ENCODE results near the gene FOXP1. TPM values are rescaled to one million over a fixed set of nuclear protein-coding genes. Genes with fewer than 3 reads are reported as not detected.
"Not testable (repeated sequence)": the region's sequence is repeated elsewhere in the genome, so short reads cannot be mapped to it uniquely, and the experiment has no call there.

Gene FOXP1
- total and polyA plus RNA-seq, 9 donors = 17.6 to 28.2 (median 20.5) TPM

DNA sequence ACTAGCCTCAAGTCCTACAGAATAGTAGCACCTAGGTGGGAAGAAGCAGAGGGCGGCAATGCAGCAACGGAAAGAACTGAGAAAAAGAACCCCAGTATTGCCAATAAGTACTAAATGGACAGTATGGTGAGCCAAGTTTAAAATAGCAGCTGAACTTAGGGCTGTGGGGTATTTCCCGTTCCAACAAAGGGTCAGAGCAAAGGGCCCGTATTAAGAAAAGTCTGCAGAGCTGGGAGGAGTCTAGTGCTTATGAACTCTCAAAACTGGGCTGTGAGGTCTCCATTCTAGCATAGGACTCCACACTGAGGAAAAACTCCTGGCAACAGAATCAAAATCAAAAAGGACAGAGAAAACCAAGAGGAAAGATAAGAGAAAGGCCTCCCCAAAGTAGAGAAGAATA is 250.7 kb downstream of the FOXP1 start:
- DNase-seq = no peak
- peaks cover 4% of the 10 kb centered on the region for H3K9me3 ChIP-seq (replicated peaks; ENCODE audit: control insufficient read depth, low read depth, low read length)
- no peaks in the 10 kb centered on the region for H3K36me3 ChIP-seq (ENCODE audit: control insufficient read depth, insufficient read depth, low read length)
- H3K4me1 ChIP-seq (ENCODE audit: control insufficient read depth, insufficient read depth, low read length) = no peaks in the 10 kb centered on the region
- H3K4me3 ChIP-seq (ENCODE audit: low read length) = no peak overlapping the region
- no CpG with 5 or more reads among the region's 4 CpGs for WGBS (ENCODE audit: insufficient coverage)
- no peaks in the 10 kb centered on the region for H3K27me3 ChIP-seq (ENCODE audit: control insufficient read depth, insufficient read depth, low read length)
- no peak overlapping the region for H3K27ac ChIP-seq (ENCODE audit: low read length)

DNA sequence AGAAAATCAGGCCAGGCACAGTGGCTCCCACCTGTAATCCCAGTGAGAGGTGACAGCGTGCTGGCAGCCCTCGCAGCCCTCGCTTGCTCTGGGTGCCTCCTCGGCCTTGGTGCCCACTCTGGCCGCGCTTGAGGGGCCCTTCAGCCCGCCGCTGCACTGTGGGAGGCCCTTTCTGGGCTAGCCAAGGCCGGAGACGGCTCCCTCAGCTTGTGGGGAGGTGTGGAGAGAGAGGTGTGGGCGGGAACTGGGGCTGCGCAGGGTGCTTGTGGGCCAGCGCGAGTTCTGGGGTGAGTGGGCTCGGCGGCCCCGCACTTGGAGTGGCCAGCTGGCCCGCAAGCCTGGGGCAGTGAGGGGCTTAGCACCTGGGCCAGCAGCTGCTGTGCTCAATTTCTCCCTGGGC is 252.6 kb downstream of the FOXP1 start:
- H3K27ac ChIP-seq (ENCODE audit: low read length) = no peak overlapping the region
- no peaks in the 10 kb centered on the region for H3K36me3 ChIP-seq (ENCODE audit: control insufficient read depth, insufficient read depth, low read length)
- no peaks in the 10 kb centered on the region for H3K4me1 ChIP-seq (ENCODE audit: control insufficient read depth, insufficient read depth, low read length)
- no peak for DNase-seq
- H3K27me3 ChIP-seq (ENCODE audit: control insufficient read depth, insufficient read depth, low read length) = no peaks in the 10 kb centered on the region
- H3K4me3 ChIP-seq (ENCODE audit: low read length) = no peak overlapping the region
- 87% methylated on average over 12 of the region's 18 CpGs for WGBS (ENCODE audit: insufficient coverage)
- H3K9me3 ChIP-seq (replicated peaks; ENCODE audit: control insufficient read depth, low read depth, low read length) = peaks cover 4% of the 10 kb centered on the region

DNA sequence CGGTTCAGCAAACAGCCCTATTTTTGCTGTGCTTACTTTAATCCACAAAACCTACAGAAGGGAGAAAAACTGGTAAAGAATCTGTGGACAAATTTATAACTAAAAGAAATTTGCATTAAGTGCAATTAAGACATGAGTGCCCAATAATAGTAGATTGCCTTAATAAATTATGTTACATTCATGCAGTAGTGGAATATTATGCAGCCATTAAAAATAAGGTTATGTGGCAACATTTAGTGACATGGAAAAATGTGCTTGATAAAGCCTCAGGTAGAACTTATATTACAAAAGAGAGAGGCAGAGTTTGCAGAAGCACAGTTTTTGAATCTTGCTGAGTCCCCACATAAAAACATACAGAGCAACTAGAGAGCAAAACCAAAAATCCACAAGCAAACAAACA is 253.0 kb downstream of the FOXP1 start:
- Histone ChIP-seq H3K4me1 (ENCODE audit: control insufficient read depth, insufficient read depth, low read length) (no peaks in the 10 kb centered on the region), H3K36me3 (ENCODE audit: control insufficient read depth, insufficient read depth, low read length) (no peaks in the 10 kb centered on the region), H3K4me3 (ENCODE audit: low read length) (no peak overlapping the region), H3K27me3 (ENCODE audit: control insufficient read depth, insufficient read depth, low read length) (no peaks in the 10 kb centered on the region), H3K27ac (ENCODE audit: low read length) (no peak overlapping the region), H3K9me3 (replicated peaks; ENCODE audit: control insufficient read depth, low read depth, low read length) (peaks cover 4% of the 10 kb centered on the region)
- DNase-seq = no peak
- no CpG with 5 or more reads among the region's 1 CpG for WGBS (ENCODE audit: insufficient coverage)

DNA sequence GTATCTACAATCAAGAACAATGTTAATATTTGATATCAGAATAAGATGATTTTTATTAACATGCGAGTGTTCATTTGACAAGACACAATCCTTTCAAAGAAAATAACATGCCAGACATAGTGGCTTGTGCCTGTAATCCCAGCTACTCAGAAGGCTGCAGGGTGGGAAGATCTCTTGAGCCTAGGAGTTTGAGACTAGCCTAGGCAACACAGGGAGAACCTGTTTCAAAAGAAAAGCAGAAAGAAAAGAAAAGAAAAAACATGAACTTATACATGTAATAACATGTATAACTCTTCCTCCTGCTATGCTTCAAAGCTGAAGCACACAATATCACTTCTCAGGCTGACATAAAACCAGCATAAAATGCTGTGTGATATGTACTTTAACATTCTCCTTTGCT is 253.7 kb downstream of the FOXP1 start:
- peaks cover 4% of the 10 kb centered on the region for H3K9me3 ChIP-seq (replicated peaks; ENCODE audit: control insufficient read depth, low read depth, low read length)
- WGBS (ENCODE audit: insufficient coverage) = no CpG with 5 or more reads among the region's 1 CpG
- no peaks in the 10 kb centered on the region for H3K4me1 ChIP-seq (ENCODE audit: control insufficient read depth, insufficient read depth, low read length)
- no peak overlapping the region for H3K27ac ChIP-seq (ENCODE audit: low read length)
- no peaks in the 10 kb centered on the region for H3K27me3 ChIP-seq (ENCODE audit: control insufficient read depth, insufficient read depth, low read length)
- H3K4me3 ChIP-seq (ENCODE audit: low read length) = no peak overlapping the region
- H3K36me3 ChIP-seq (ENCODE audit: control insufficient read depth, insufficient read depth, low read length) = no peaks in the 10 kb centered on the region
- DNase-seq = no peak

DNA sequence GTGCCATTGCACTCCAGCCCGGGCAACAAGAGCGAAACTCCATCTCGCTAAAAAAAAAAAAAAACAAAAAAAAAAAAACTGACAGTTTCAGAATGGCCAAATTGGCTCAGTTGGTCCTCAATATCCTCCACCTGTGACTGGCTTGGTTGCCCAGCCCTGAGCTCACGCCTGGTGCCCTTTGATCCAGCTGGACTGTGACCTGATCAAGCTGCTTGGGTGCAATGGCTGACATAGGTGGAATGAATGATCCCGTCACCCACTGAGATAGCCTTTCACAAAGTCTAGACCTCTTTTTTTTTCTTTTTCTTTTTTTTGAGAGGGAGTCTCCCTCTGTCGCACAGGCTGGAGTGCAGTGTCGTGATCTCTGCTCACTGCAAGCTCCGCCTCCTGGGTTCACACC is 254.6 kb downstream of the FOXP1 start:
- no peak overlapping the region for H3K27ac ChIP-seq (ENCODE audit: low read length)
- no peaks in the 10 kb centered on the region for H3K36me3 ChIP-seq (ENCODE audit: control insufficient read depth, insufficient read depth, low read length)
- WGBS (ENCODE audit: insufficient coverage) = 100% methylated on average over 1 of the region's 8 CpGs
- no peaks in the 10 kb centered on the region for H3K27me3 ChIP-seq (ENCODE audit: control insufficient read depth, insufficient read depth, low read length)
- H3K9me3 ChIP-seq (replicated peaks; ENCODE audit: control insufficient read depth, low read depth, low read length) = peaks cover 4% of the 10 kb centered on the region
- H3K4me3 ChIP-seq (ENCODE audit: low read length) = no peak overlapping the region
- no peak for DNase-seq
- H3K4me1 ChIP-seq (ENCODE audit: control insufficient read depth, insufficient read depth, low read length) = no peaks in the 10 kb centered on the region

DNA sequence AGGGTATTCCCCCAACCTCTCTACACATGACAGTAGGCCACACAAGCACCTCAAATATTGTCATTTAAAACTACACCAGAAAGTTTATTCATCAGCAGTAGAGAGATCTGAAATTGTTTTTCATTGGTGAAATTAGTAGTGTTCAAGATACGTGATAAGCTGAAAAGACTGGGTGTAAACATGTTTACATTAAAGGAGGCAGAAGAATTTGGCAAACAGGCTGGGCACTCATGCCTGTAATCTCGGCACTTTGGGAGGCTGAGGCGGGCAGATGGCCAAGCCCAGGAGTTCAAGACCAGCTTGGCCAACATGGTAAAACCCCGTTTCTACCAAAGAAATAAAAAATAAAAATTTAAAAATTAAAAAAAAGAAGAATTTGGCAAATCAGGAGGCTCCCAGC is 255.6 kb downstream of the FOXP1 start:
- peaks cover 4% of the 10 kb centered on the region for H3K9me3 ChIP-seq (replicated peaks; ENCODE audit: control insufficient read depth, low read depth, low read length)
- no peak for DNase-seq
- no peaks in the 10 kb centered on the region for H3K36me3 ChIP-seq (ENCODE audit: control insufficient read depth, insufficient read depth, low read length)
- WGBS (ENCODE audit: insufficient coverage) = 75% methylated on average over 1 of the region's 4 CpGs
- H3K4me3 ChIP-seq (ENCODE audit: low read length) = no peak overlapping the region
- H3K27ac ChIP-seq (ENCODE audit: low read length) = no peak overlapping the region
- H3K27me3 ChIP-seq (ENCODE audit: control insufficient read depth, insufficient read depth, low read length) = no peaks in the 10 kb centered on the region
- H3K4me1 ChIP-seq (ENCODE audit: control insufficient read depth, insufficient read depth, low read length) = no peaks in the 10 kb centered on the region

DNA sequence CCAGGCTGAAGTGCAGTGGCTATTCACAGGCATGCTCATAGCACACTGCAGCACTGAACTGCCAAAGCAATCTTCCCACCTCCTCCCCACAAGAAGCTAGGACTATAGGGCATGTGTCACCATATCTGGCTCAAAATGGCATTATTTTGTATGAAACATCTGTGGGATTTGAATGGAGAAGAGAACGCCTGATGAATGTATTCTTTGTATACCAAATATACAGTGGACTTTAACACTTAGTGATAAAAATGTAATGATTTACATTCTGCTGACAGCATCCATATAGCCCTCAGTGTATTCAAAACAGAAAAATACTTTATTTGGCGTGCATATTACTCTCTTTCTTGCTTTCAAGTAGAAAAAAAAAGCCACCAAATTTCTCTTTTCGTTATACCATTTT is 257.8 kb downstream of the FOXP1 start:
- no peak for DNase-seq
- Histone ChIP-seq H3K4me3 (ENCODE audit: low read length) (no peak overlapping the region), H3K9me3 (replicated peaks; ENCODE audit: control insufficient read depth, low read depth, low read length) (peaks cover 2% of the 10 kb centered on the region), H3K27me3 (ENCODE audit: control insufficient read depth, insufficient read depth, low read length) (no peaks in the 10 kb centered on the region), H3K27ac (ENCODE audit: low read length) (no peak overlapping the region), H3K36me3 (ENCODE audit: control insufficient read depth, insufficient read depth, low read length) (no peaks in the 10 kb centered on the region), H3K4me1 (ENCODE audit: control insufficient read depth, insufficient read depth, low read length) (no peaks in the 10 kb centered on the region)
- no CpG with 5 or more reads among the region's 3 CpGs for WGBS (ENCODE audit: insufficient coverage)

DNA sequence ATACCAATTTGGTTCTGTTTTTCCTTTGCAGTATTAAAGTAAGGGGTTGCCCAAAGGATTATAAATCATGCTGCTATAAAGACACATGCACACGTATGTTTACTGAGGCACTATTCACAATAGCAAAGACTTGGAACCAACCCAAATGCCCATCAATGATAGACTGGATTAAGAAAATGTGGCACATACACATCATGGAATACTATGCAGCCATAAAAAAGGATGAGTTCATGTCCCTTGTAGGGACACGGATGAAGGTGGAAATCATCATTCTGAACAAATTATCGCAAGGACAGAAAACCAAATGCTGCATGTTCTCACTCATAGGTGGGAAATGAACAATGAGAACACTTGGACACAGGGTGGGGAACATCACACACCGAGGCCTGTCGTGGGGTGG is 259.3 kb downstream of the FOXP1 start:
- 100% methylated on average over 1 of the region's 5 CpGs for WGBS (ENCODE audit: insufficient coverage)
- H3K27me3 ChIP-seq (ENCODE audit: control insufficient read depth, insufficient read depth, low read length) = not testable (repeated sequence)

DNA sequence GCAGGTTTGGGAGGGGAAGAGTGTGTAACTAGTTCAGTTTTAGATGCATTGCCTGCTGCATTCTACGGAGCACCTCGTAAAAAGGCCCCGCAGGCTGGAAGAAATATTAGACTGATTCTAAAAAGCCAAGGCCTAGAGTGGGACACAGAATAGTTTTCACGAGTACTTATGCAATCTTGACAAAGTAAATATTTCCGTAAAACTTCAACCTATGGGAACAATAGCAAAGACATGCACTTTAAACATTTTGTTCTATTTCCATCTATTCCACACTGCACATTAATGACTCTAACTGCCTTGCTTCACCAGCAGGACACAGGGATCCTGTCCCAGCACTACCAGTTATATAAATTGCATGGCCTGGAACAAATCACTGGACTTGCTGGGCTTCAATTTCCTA is 260.0 kb downstream of the FOXP1 start:
- H3K9me3 ChIP-seq (replicated peaks; ENCODE audit: control insufficient read depth, low read depth, low read length) = no peaks in the 10 kb centered on the region
- no peak overlapping the region for H3K27ac ChIP-seq (ENCODE audit: low read length)
- WGBS (ENCODE audit: insufficient coverage) = 77% methylated on average over 5 of the region's 5 CpGs
- DNase-seq = no peak
- no peaks in the 10 kb centered on the region for H3K36me3 ChIP-seq (ENCODE audit: control insufficient read depth, insufficient read depth, low read length)
- H3K4me3 ChIP-seq (ENCODE audit: low read length) = no peak overlapping the region
- H3K27me3 ChIP-seq (ENCODE audit: control insufficient read depth, insufficient read depth, low read length) = no peaks in the 10 kb centered on the region
- no peaks in the 10 kb centered on the region for H3K4me1 ChIP-seq (ENCODE audit: control insufficient read depth, insufficient read depth, low read length)

More for the DNA sequence above, 259.3 kb downstream of the FOXP1 start:
- DNase-seq; H3K36me3 ChIP-seq (ENCODE audit: control insufficient read depth, insufficient read depth, low read length); H3K27ac ChIP-seq (ENCODE audit: low read length); H3K9me3 ChIP-seq (replicated peaks; ENCODE audit: control insufficient read depth, low read depth, low read length); H3K4me3 ChIP-seq (ENCODE audit: low read length); H3K4me1 ChIP-seq (ENCODE audit: control insufficient read depth, insufficient read depth, low read length): not testable (repeated sequence)

DNA sequence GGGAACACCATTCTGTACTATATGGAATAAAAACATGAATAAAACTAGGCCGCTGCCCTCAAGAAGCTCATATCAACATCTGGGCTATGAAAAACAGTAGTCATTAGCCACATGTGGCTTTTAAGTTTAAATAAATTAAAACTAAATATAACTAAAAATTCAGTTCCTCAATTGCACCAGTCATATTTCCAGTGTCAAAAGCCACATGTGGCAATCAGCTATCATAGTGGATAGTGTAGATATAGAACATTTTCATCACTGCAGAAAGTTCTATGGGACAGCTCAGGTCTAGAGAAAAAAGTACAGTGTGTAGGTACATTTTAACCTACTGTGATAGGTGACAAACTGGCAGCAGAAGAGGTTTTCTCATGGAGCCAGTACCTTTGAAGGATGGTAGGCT is 261.4 kb downstream of the FOXP1 start:
- WGBS (ENCODE audit: insufficient coverage) = no CpG with 5 or more reads among the region's 1 CpG
- no peaks in the 10 kb centered on the region for H3K4me1 ChIP-seq (ENCODE audit: control insufficient read depth, insufficient read depth, low read length)
- no peaks in the 10 kb centered on the region for H3K36me3 ChIP-seq (ENCODE audit: control insufficient read depth, insufficient read depth, low read length)
- no peak overlapping the region for H3K4me3 ChIP-seq (ENCODE audit: low read length)
- H3K27me3 ChIP-seq (ENCODE audit: control insufficient read depth, insufficient read depth, low read length) = no peaks in the 10 kb centered on the region
- DNase-seq = no peak
- H3K27ac ChIP-seq (ENCODE audit: low read length) = no peak overlapping the region
- no peaks in the 10 kb centered on the region for H3K9me3 ChIP-seq (replicated peaks; ENCODE audit: control insufficient read depth, low read depth, low read length)

DNA sequence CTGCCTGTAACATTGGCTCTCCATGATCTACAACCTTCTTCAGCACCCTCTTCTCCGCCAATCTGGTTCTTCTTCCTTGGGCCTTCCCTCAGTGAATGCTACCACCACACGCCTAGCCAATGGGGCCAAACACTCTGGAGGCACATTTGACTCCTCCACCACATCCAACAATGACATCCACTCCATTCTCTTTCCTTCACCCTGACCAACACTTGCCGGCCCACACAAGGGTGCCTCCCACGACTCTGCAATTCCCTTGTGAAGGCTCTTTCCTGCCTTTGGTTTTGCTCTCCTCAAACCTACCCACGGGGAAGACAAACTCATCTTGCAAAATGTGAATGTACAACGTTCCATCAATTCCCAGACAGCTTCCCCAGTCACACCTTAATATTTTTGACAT is 263.8 kb downstream of the FOXP1 start:
- WGBS (ENCODE audit: insufficient coverage) = 80% methylated on average over 6 of the region's 6 CpGs

More for the DNA sequence above, 263.8 kb downstream of the FOXP1 start:
- no peaks in the 10 kb centered on the region for H3K4me1 ChIP-seq (ENCODE audit: control insufficient read depth, insufficient read depth, low read length)
- H3K27me3 ChIP-seq (ENCODE audit: control insufficient read depth, insufficient read depth, low read length) = no peaks in the 10 kb centered on the region
- no peak for DNase-seq
- no peak overlapping the region for H3K27ac ChIP-seq (ENCODE audit: low read length)
- no peak overlapping the region for H3K4me3 ChIP-seq (ENCODE audit: low read length)
- H3K9me3 ChIP-seq (replicated peaks; ENCODE audit: control insufficient read depth, low read depth, low read length) = no peaks in the 10 kb centered on the region
- H3K36me3 ChIP-seq (ENCODE audit: control insufficient read depth, insufficient read depth, low read length) = no peaks in the 10 kb centered on the region
